ENCODE measurements around the gene MALSU1. TPM values are rescaled to one million over a fixed set of nuclear protein-coding genes. Genes with fewer than 3 reads are reported as not detected.

Gene MALSU1
- polyA plus RNA-seq, 4 donors = 47.8 to 61.9 (median 53.9) TPM

- no peak for DNase-seq (ENCODE audit: low read depth in 4 of 4, low spot score in 2 of 4)
These were observed 58.3 kb downstream of the MALSU1 start for GRCh38 chr7:23357190-23358093.

GRCh38 chr7:23358152-23358674, 59.1 kb downstream of the MALSU1 start:
- no peak for DNase-seq (ENCODE audit: low read depth in 4 of 4, low spot score in 2 of 4)

Other genes starting within 250 kb of the MALSU1 start
- 10 to 100 TPM; 45.4 to 53.5 (median 50.5) TPM for gene KLHL7, start 193.6 kb upstream of the MALSU1 start, polyA plus RNA-seq (ENCODE audit: insufficient read length in 4 of 4)
- gene NUP42, start 117.3 kb upstream of the MALSU1 start, polyA plus RNA-seq (ENCODE audit: insufficient read length in 4 of 4) = 10 to 100 TPM; 53.2 to 79.9 (median 69.9) TPM
- 10 to 100 TPM; 15.3 to 34.0 (median 28.2) TPM for gene GPNMB, start 52.6 kb upstream of the MALSU1 start, polyA plus RNA-seq (ENCODE audit: insufficient read length in 4 of 4)
- 10 to 100 TPM; 52.3 to 72.2 (median 59.0) TPM for gene IGF2BP3, start 171.2 kb downstream of the MALSU1 start, polyA plus RNA-seq (ENCODE audit: insufficient read length in 4 of 4)
- gene TRA2A, start 232.6 kb downstream of the MALSU1 start, polyA plus RNA-seq (ENCODE audit: insufficient read length in 4 of 4) = 100 to 1,000 TPM; 123 to 327 (median 224) TPM

Measured in left renal cortex interstitium (tissue), 4 donors.